GM12865 (cell line): ENCODE results near the gene PLXDC1.
A peak's percentile ranks its signal among the peaks of the same experiment; 100 is the strongest.

ENCODE experiments used
- DNase-seq: peaks from one replicate; pipeline ENCODE4 v3.0.0; 2010; ENCODE audit warnings: low read depth
- H3K4me3 ChIP-seq: 2 replicates; pipeline ENCODE4 v1.5.1; 2011; ENCODE audit warnings: mild to moderate bottlenecking, low read depth, low read length, control low read depth
- TF ChIP-seq, protein P1 (sequence below): IDR thresholded peaks from 2 replicates; pipeline ENCODE4 v1.5.1; 2011; ENCODE audit warnings: low read length, control low read depth, low read depth, inconsistent platforms; ENCODE audit not compliant: insufficient read depth; ENCODE audit errors: missing control alignments

PLXDC1 gene

DNA sequence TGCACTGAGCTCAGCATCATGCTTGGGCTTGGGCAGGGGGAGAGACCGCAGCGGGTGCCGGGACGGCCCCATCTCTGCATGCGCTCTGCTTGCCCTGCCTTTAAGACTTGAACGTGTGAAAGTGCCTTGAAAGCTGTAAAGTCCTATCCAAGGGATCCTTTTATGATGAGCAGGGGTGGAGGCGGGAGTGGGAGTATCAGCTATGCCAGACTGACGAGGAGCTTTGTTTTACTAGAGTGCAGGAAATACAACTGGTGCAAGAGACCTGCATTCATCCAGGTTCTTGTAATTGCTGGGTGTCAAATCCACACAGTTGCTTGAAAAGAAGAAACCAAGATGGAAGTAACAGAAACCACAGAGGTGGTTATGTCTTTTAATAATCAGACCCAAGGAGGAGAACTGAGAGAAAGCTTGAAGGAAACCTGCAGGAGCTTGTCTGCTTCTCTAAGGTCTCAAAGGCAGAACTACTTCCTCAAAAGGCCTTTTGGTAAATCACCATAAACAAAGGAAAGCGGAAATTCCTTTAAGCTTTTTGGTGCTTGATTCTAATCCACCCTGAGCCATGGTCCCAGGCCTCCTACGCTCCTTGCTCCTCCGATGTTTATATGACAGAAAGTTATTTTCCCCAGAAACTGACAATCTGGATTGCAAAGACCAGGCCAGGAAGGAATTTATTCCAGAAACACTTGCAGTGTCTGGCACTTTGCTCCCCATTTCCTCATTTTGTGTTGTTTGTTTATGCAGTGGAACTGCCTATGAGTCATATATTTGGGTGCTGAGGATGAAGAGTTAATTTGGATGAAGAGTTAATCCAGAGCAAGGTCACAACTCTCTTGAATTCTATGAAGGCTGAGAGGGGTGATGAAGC is 132.9 kb downstream of the PLXDC1 start:
- H3K4me3 ChIP-seq, result no peak overlapping the region
- TF ChIP-seq, protein P1, sequence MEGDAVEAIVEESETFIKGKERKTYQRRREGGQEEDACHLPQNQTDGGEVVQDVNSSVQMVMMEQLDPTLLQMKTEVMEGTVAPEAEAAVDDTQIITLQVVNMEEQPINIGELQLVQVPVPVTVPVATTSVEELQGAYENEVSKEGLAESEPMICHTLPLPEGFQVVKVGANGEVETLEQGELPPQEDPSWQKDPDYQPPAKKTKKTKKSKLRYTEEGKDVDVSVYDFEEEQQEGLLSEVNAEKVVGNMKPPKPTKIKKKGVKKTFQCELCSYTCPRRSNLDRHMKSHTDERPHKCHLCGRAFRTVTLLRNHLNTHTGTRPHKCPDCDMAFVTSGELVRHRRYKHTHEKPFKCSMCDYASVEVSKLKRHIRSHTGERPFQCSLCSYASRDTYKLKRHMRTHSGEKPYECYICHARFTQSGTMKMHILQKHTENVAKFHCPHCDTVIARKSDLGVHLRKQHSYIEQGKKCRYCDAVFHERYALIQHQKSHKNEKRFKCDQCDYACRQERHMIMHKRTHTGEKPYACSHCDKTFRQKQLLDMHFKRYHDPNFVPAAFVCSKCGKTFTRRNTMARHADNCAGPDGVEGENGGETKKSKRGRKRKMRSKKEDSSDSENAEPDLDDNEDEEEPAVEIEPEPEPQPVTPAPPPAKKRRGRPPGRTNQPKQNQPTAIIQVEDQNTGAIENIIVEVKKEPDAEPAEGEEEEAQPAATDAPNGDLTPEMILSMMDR, result no peak
- DNase-seq, result peak; percentile 23

DNA sequence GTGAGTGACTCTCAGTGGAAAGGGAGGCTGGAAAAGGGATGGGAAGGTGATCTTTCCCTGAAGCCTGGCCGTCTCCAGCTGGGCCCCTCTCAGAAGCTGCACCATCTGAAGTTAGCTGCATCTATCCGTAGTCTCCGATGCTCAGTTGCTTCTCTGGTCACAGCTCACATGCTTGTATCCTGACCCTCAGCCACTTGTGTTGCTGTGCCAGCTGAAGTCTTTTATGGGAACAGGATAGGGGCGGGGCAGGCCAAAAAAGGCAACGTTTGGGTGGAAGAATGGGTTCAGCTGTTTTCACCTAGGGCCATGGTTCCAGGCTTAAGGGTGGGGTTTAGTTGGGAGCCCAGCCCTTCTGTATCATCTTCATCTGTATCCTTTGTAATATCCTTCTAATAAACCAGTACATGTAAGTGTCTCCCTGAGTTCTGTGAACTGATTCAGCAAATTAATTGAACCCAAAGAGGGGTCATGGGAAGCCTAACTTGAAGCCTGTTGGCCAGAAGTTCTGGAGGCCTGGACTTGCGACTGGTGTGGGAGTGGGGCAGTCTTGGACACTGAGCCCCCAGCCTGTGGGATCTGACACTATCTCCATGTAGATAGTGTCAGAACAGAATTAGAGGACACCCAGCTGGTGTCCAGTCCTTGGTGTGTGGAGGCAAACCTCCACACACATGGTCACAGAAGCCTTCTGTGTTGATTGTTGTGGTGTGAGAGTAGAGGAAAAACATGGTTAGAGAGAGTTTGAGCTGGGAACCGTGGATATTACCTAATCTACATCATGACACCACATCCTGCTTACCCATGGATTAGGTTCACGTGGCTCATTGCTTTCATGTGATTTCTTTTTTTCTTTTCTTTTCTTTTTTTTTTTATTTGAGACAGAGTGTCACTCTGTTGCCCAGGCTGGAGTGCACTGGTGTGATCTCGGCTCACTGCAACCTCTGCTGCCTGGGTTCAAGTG is 135.0 kb downstream of the PLXDC1 start:
- H3K4me3 ChIP-seq, result no peak overlapping the region
- no peak for DNase-seq
- TF ChIP-seq, protein P1, result no peak

DNA sequence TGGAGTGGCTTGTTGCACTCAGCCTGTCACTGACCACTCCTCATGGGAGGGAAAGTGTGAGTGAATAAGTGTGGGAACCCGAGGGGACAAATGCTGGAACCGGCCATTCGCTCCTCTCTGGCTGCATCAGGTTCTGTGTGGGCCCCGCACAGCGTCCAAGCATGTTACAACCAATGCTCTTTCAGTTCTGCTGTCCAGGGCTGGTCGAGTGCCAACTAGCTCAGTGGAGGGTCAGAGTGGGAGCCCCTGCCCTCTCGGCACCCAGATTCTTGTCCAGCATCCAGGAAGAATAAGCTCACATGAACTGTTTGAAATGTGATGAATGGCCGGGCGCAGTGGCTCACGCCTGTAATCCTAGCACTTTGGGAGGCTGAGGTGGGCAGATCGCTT is 135.9 kb downstream of the PLXDC1 start:
- no peak for DNase-seq

DNA sequence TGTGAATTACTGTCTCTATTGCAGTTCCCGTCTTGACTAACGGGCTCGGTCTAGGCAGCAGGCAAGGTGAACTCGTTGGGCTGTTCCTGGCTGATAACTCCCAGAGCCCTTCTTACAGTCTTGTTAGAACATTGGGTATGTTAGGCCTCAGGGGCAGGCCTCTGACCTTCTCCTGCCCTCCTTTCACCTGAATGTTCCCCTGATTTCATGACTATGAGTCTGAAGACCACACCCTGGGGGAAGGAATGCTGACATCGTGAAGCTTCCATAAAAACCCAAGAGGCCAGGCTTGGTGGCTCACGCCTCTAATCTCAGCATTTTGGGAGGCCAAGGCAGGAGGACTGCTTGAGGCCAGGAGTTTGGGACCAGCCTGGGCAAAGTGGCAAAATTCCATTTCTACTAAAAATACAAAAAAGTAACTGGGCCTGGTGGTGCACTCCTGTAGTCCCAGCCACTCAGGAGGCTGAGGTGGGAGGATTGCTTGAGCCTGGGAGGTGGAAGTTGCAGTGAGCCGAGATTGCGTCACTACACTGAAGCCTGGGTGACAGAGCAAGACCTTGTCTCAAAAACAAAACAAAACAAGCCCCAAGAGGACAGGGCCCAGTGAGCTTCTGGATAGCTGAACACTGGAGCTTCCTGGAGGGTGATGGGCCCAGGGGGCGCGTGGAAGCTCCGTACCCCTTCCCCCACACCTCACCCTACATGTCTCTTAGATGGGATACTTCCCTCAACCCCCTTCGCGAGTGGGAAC is 136.5 kb downstream of the PLXDC1 start:
- H3K4me3 ChIP-seq, result no peak overlapping the region
- DNase-seq, result no peak
- TF ChIP-seq, protein P1, result no peak

More for the DNA sequence above, 135.9 kb downstream of the PLXDC1 start:
- H3K4me3 ChIP-seq, result no peak overlapping the region
- TF ChIP-seq, protein P1, result no peak

DNA sequence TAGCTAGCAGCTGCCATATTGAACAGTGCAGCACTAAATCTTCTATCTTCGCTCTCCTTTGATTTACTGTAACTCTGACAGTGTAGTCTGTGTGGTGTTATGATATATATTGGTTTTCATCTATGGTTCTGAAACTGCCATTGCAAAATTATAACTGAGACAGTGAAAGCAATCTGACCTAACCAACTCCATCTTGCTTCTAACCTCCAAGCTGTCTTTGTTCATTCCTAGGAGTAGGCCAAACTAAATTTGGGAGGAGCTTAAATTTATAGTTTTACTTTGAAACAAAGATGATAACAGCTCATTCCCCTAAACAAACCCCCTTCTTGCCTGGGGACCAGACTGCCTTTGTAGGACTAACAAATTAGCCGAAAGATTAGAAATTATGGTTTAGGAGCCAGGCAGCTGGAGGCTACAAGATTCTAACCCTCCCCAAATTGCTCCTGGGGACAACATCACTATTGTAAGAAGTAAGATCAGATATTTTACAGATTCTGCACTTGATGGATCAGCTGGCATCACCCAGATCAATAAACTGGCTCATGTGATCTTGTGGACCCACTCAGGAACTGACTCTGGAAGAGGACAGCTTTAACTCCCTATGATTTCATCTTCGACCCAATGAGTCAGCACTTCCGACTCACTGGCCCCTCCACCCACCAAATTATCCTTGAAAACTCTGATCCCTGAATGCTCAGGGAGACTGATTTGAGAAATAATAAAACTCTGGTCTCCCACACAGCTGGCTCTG is 137.2 kb downstream of the PLXDC1 start:
- TF ChIP-seq, protein P1, result no peak
- no peak for DNase-seq
- no peak overlapping the region for H3K4me3 ChIP-seq
